Measurements from ENCODE around the gene IARS1. TPM values are rescaled to one million over a fixed set of nuclear protein-coding genes. Genes with fewer than 3 reads are reported as not detected.

The IARS1 gene
- total RNA-seq, 1 experiment from 2014 or later, result 220 TPM

GRCh38 chr9:92325269-92325990, 31.9 kb upstream of the IARS1 start, which contains the start of the genes CENPP and NOL8 (continued):
- no peak for TF ChIP-seq ZNF425 (CRISPR knock-in tag; conservative IDR thresholded peaks at IDR 0.05)
- TF ChIP-seq ZNF317 (CRISPR knock-in tag; IDR thresholded peaks at IDR 0.05; ENCODE audit: borderline replicate concordance, low read depth), result no peak
- no peak for TF ChIP-seq ZNF281 (CRISPR knock-in tag; IDR thresholded peaks at IDR 0.05)
- no peak for TF ChIP-seq ERG (CRISPR knock-in tag; IDR thresholded peaks at IDR 0.05)
- no peak for TF ChIP-seq RELA (CRISPR knock-in tag; IDR thresholded peaks at IDR 0.05; ENCODE audit: borderline replicate concordance)
- TF ChIP-seq GABPB1 (CRISPR knock-in tag; IDR thresholded peaks at IDR 0.05), result peak; percentile 52
- TF ChIP-seq E2F5 (CRISPR knock-in tag; IDR thresholded peaks at IDR 0.05), result peak; percentile 37; the same call in 1 of the 2 replicates
- peak; percentile 88 for TF ChIP-seq FOXK1 (CRISPR knock-in tag; IDR thresholded peaks at IDR 0.05)
- TF ChIP-seq HMGA2 (CRISPR knock-in tag; IDR thresholded peaks at IDR 0.05), result no peak
- TF ChIP-seq NR2C2 (CRISPR knock-in tag; IDR thresholded peaks at IDR 0.05), result no peak

- Mint-ChIP-seq H3K4me1 (peaks cover 27% of the 10 kb centered on the region), H3K27ac (peak overlapping the region; percentile 99), H3K4me3 (peak overlapping the region; percentile 99), H3K9me3 (no peaks in the 10 kb centered on the region), H3K36me3 (peaks cover 25% of the 10 kb centered on the region), H3K27me3 (ENCODE audit: low read depth) (no peaks in the 10 kb centered on the region)
- no peak for DNase-seq (ENCODE audit: low spot score)
- POLR2A ChIA-PET, result interaction anchor here (0.6 to 1.4 kb wide), 2 partner anchors 268 to 345 kb away, joined by 3 to 4 read pairs; partner anchors contain the start of gene IPPK
- ATAC-seq, result peak; percentile 29
- CTCF ChIA-PET, result interaction anchor here (0.6 to 1.9 kb wide), 4 partner anchors 177 to 466 kb away, joined by 3 to 6 read pairs (median 4); partner anchors contain the start of gene IPPK
- TF ChIP-seq TCF7 (CRISPR knock-in tag; IDR thresholded peaks at IDR 0.05; ENCODE audit: low read depth) (no peak), GABPB1 (CRISPR knock-in tag; IDR thresholded peaks at IDR 0.05) (no peak), PRRX2 (CRISPR knock-in tag; IDR thresholded peaks at IDR 0.05) (no peak), CBFB (CRISPR knock-in tag; IDR thresholded peaks at IDR 0.05; ENCODE audit: low read depth) (no peak), MLX (CRISPR knock-in tag; IDR thresholded peaks at IDR 0.05) (no peak), FOXJ3 (CRISPR knock-in tag; IDR thresholded peaks at IDR 0.05; ENCODE audit: borderline replicate concordance) (no peak), ZNF232 (CRISPR knock-in tag; IDR thresholded peaks at IDR 0.05) (no peak), IRF2 (CRISPR knock-in tag; IDR thresholded peaks at IDR 0.05; ENCODE audit: borderline replicate concordance, low read depth) (no peak), AR (CRISPR knock-in tag; IDR thresholded peaks at IDR 0.05) (no peak), TP53 (CRISPR knock-in tag; IDR thresholded peaks at IDR 0.05) (no peak), CDX4 (CRISPR knock-in tag; IDR thresholded peaks at IDR 0.05; ENCODE audit: borderline replicate concordance) (no peak), HMGA2 (CRISPR knock-in tag; IDR thresholded peaks at IDR 0.05) (no peak), CTCF (IDR thresholded peaks at IDR 0.05) (no peak), FOXP1 (CRISPR knock-in tag; IDR thresholded peaks at IDR 0.05; ENCODE audit: borderline replicate concordance) (no peak)
These were observed 31.4 kb upstream of the IARS1 start for GRCh38 chr9:92324889-92325268.

Data from WTC11 (cell line).